Measurements from ENCODE around the gene LAMB4.

- TF ChIP-seq CTCF (IDR thresholded peaks at IDR 0.05) = no peak
- TF ChIP-seq POLR2A (IDR thresholded peaks at IDR 0.05) = no peak
Measured at GRCh38 chr7:108051454-108051853, 78.7 kb downstream of the LAMB4 start.

Data from body of pancreas (tissue), 4 donors.